ENCODE data around the gene KIF14.

The KIF14 gene

DNA sequence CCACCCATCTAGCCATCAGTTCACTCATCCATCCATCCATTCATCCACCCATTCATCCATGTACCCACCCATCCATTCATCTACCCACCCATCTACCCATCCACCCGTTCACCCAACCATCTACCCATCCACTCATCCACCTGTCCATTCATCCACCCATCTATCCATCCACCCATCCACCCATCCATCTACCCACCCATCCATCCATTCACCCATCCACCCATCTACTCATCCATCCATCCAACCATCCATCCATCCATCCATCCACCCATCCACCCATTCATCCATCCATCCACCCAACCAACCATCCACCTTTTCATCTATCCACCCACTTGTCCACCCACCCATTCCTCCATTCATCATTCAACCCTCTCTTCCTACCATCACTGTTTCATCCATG lies 80.3 kb downstream of the KIF14 start:
- TF ChIP-seq SUZ12 (IDR thresholded peaks at IDR 0.05): no peak
- ChIA-PET CTCF (no interaction called here), POLR2A (no interaction called here)
- no peak for DNase-seq (ENCODE audit: extremely low spot score)

DNA sequence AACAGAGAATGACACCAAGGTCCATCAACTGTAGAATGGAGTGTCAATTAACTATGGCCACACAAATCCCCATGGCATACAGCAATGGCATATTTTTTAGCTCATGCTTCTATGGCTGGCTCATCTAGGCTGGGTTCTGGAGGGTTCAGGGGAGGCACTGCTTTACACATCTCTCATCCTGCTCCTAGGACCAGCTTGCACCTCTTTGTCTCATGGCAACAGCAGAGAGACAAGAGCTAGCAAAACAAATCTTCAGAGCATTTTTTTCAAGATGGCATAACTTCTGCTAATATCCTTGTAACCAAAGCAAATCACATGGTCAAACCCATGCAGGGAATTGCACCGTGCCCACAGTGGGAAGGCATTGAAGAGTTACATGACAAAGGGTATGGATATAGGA lies 82.4 kb downstream of the KIF14 start:
- CTCF ChIA-PET: no interaction called here
- no peak for DNase-seq (ENCODE audit: extremely low spot score)
- no peak for TF ChIP-seq CTBP1 (IDR thresholded peaks at IDR 0.05; ENCODE audit: borderline replicate concordance)
- POLR2A ChIA-PET: no interaction called here

DNA sequence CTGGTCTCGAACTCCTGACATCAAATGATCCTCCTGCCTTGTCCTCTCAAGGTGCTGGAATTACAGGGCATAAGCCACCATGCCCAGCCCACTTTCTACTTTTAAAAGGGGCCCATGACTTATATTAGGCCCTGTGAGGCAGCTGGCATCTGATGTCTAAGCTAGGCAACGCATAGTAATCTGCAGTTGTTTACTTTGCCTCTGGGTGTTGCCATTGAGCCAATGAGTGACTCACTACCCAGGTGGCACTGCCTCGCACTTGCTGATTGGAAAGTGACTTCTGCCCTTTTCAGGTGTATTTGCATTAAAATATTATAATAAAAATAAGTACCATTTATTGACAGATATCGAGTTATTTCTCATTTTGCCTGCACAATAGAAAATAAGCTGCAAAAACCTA lies 84.9 kb downstream of the KIF14 start:
- CTCF ChIA-PET: no interaction called here
- TF ChIP-seq ZNF384 (IDR thresholded peaks at IDR 0.05) (no peak), BHLHE40 (IDR thresholded peaks at IDR 0.05; ENCODE audit: borderline replicate concordance) (no peak), NFRKB (IDR thresholded peaks at IDR 0.05) (no peak), FOXK2 (IDR thresholded peaks at IDR 0.05) (no peak)
- POLR2A ChIA-PET: no interaction called here
- peak; percentile 62 for DNase-seq (ENCODE audit: extremely low spot score)

DNA sequence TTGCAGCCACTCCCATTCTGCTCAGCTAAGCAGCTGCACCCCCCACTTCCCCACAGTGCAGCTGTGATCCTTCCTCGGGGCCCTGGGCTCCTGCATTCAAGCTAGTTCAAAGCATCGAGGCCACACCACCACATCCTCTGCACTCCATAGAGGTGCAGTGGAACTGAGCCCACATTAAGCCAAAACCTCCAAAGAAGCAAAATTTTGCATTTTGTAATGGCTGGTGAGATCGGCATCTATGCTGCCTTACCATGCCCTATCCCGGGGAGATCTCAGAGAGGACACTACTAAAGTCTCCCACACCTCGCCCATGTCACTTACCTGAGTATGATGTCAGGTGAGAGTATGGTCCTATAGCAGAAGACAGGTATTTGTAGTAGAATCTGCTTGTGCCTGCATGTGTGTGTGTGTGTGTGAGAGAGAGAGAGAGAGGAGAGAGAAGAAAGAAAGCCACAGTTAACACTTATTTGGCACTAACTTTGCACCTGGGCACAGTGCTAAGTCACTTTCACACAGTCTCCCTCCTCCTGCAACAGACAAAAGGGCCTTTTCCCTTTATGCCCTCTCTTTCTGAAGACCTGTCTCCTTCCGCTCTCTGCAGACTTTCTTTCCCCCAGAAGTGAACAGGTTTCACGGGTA lies 89.8 kb downstream of the KIF14 start:
- no peak for DNase-seq (ENCODE audit: extremely low spot score)
- ChIA-PET POLR2A (no interaction called here), CTCF (no interaction called here)
- TF ChIP-seq, protein P1, sequence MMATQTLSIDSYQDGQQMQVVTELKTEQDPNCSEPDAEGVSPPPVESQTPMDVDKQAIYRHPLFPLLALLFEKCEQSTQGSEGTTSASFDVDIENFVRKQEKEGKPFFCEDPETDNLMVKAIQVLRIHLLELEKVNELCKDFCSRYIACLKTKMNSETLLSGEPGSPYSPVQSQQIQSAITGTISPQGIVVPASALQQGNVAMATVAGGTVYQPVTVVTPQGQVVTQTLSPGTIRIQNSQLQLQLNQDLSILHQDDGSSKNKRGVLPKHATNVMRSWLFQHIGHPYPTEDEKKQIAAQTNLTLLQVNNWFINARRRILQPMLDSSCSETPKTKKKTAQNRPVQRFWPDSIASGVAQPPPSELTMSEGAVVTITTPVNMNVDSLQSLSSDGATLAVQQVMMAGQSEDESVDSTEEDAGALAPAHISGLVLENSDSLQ (IDR thresholded peaks at IDR 0.05): no peak
- TF ChIP-seq BHLHE40 (IDR thresholded peaks at IDR 0.05; ENCODE audit: borderline replicate concordance) (no peak), TARDBP (IDR thresholded peaks at IDR 0.05) (no peak), ZNF384 (IDR thresholded peaks at IDR 0.05) (no peak), FOXK2 (IDR thresholded peaks at IDR 0.05) (no peak), SP1 (IDR thresholded peaks at IDR 0.05) (no peak), L3MBTL2 (conservative IDR thresholded peaks at IDR 0.05) (no peak), ARNT (IDR thresholded peaks at IDR 0.05) (no peak), NFRKB (IDR thresholded peaks at IDR 0.05) (no peak), FOXM1 (IDR thresholded peaks at IDR 0.05; ENCODE audit: borderline replicate concordance) (no peak), ELF4 (IDR thresholded peaks at IDR 0.05) (no peak), CTBP1 (IDR thresholded peaks at IDR 0.05; ENCODE audit: borderline replicate concordance) (no peak)

DNA sequence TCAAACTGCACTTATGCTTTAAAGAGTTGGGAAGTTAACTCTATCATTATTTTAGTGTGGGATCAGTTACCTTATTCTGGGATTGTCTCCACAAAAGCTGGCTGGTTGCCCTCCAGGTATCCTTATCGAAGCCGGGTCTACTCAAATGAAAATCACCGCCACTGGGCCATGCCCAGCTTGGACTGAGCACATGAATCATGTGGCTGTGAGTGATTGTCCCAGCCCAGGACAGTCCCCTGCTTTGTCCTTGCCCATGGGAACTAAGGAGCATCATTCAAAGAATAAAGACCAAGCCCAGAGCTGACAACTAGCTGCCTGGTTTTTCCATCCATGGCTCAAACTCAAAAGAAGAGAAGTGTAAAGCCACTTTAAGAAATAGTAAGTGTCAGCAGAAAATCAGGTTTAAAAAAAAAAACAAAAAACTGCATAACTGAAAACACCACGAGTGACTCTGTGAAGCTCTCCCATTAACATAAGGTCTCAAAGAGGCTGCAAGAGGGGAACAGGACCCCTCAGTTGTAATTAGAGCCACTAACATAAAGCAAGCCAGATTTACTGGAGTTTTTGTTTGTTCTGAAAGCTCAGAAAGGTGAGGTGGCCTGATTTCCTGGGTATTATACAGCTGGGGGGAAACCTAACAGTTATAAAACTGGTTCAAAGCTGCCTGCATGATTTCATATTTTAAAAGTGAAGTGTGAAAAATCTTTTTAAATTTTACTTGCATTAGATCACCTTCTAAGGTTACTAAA lies 91.5 kb downstream of the KIF14 start:
- TF ChIP-seq SUZ12 (IDR thresholded peaks at IDR 0.05) (no peak), NFRKB (IDR thresholded peaks at IDR 0.05) (no peak), TARDBP (IDR thresholded peaks at IDR 0.05) (no peak), BHLHE40 (IDR thresholded peaks at IDR 0.05; ENCODE audit: borderline replicate concordance) (no peak), FOXK2 (IDR thresholded peaks at IDR 0.05) (no peak), CTBP1 (IDR thresholded peaks at IDR 0.05; ENCODE audit: borderline replicate concordance) (no peak), ARNT (IDR thresholded peaks at IDR 0.05) (no peak), L3MBTL2 (conservative IDR thresholded peaks at IDR 0.05) (no peak), ZNF384 (IDR thresholded peaks at IDR 0.05) (no peak), ELF4 (IDR thresholded peaks at IDR 0.05) (no peak), LEF1 (IDR thresholded peaks at IDR 0.05; ENCODE audit: borderline replicate concordance) (no peak), SP1 (IDR thresholded peaks at IDR 0.05) (no peak), HDGF (IDR thresholded peaks at IDR 0.05; ENCODE audit: borderline replicate concordance) (no peak), FOXM1 (IDR thresholded peaks at IDR 0.05; ENCODE audit: borderline replicate concordance) (no peak)
- TF ChIP-seq, protein P1 (IDR thresholded peaks at IDR 0.05): no peak
- ChIA-PET CTCF (interaction anchor here (0.5 to 1.3 kb wide), 4 partner anchors 13 to 1644 kb away, joined by 3 to 4 read pairs (median 3); no protein-coding TSS in a partner anchor), POLR2A (no interaction called here)
- DNase-seq (ENCODE audit: extremely low spot score): no peak

DNA sequence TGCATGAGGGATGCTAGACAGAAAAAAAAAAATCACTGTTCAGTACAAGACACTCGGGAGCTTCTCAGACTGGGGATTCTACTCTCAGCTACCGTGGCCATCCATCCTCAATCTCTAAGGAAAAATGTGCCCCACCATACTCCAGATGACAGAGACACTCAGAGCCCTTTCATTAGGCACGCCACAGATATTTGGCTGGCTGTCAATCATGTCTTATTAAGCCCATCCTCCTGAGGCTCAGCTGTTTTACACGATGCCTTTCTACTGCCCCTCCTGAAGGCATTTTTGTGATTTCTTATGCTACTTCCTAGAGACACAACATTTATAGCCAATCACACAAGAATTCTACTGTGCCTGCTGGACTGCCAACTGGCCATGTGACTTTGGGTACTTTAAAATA lies 92.9 kb downstream of the KIF14 start:
- TF ChIP-seq, protein P1 (IDR thresholded peaks at IDR 0.05): peak; percentile 71
- TF ChIP-seq FOXK2 (IDR thresholded peaks at IDR 0.05): no peak
- CTCF ChIA-PET: no interaction called here
- POLR2A ChIA-PET: no interaction called here
- no peak for DNase-seq (ENCODE audit: extremely low spot score)

DNA sequence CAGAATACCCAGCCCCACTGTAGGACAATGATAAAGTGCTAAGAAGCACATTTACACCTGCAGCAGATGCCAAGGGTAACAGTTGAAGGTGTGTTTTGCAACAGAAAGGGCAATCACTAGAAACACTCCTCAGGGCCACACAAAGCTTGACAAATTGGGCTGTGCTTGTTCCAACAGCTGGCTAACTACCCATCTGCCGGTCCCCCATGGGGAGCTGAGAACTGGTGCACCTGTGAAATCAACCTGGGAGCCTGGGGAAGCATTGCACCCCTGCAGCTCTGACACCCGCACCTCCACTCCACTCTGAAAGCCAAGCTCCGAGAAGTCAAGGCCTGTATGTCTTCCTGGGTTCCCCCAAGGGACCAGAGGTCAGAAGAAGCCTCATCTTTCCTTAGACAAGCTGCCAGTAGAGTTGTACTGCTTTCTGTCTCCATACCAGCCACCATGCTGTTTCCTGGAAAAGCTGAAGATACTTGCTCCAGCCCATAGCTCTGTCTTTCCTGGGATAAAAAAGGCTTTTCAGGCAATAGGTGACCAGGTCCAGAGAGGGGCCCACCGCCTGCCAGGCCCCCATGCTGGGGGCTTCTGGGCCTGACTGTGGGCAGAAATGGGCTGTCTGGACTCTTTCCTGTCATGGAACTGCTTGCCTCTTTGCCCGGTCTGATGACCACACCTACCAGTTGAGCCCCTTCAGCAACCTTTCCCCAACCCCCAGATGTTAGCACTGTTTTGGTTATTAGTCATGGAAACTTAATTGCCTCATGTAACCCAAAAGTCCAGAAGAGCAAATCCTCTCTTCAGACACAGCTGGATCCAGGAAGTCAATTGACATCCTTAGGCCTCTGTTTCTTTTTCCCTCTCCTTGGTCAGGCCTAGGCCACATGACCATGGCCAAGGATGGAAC lies 93.6 kb downstream of the KIF14 start:
- no peak for DNase-seq (ENCODE audit: extremely low spot score)
- TF ChIP-seq HDGF (IDR thresholded peaks at IDR 0.05; ENCODE audit: borderline replicate concordance) (no peak), SUZ12 (IDR thresholded peaks at IDR 0.05) (no peak), CTBP1 (IDR thresholded peaks at IDR 0.05; ENCODE audit: borderline replicate concordance) (no peak), FOXK2 (IDR thresholded peaks at IDR 0.05) (no peak), FOXM1 (IDR thresholded peaks at IDR 0.05; ENCODE audit: borderline replicate concordance) (no peak), ARNT (IDR thresholded peaks at IDR 0.05) (no peak), ELF4 (IDR thresholded peaks at IDR 0.05) (no peak), L3MBTL2 (conservative IDR thresholded peaks at IDR 0.05) (no peak), SP1 (IDR thresholded peaks at IDR 0.05) (no peak), BHLHE40 (IDR thresholded peaks at IDR 0.05; ENCODE audit: borderline replicate concordance) (no peak), LEF1 (IDR thresholded peaks at IDR 0.05; ENCODE audit: borderline replicate concordance) (no peak), TARDBP (IDR thresholded peaks at IDR 0.05) (no peak), NFRKB (IDR thresholded peaks at IDR 0.05) (no peak)
- TF ChIP-seq, protein P1 (IDR thresholded peaks at IDR 0.05): no peak
- CTCF ChIA-PET: no interaction called here
- POLR2A ChIA-PET: no interaction called here
